GM19328 (cell line): ENCODE data around the gene OIT3.

Source experiments
- ATAC-seq: cut with Tn5 transposase; IDR thresholded peaks from one replicate; pipeline ENCODE4 v1.9.1; 2021; ENCODE audit warnings: mild to moderate bottlenecking, moderate library complexity; ENCODE audit not compliant: unreplicated experiment

The OIT3 gene

DNA sequence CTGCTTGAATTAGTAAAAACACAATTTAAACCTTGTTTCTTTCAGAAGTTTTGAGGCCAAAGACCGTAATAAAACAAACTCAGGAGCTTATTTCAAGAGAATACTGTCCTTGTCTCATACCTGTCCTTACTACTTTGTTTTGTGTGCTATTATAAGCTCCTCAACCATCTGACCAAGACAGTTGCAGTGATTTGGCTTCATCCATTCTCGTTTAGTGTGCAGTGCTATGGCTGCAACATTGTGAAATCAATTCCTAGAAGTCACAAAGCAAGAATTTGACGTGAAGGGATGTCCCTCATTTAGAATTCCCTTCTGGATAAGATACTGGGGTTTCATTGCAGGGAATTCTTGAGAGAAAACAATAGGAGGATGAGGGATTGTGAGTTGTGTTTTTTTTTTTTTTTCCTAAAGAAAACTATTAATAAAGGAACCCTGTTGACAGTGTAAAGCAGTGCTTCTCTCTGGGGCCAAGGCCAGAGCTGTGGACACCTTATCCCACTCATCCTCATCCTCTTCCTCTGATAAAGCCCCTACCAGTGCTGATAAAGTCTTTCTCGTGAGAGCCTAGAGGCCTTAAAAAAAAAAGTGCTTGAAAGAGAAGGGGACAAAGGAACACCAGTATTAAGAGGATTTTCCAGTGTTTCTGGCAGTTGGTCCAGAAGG is at the start of gene OIT3:
OIT3 (plus strand) TSS at position 604 of the 663 bp plus-strand sequence. CDS start 60 bp downstream, outside the sequence.
- ATAC-seq = no peak

DNA sequence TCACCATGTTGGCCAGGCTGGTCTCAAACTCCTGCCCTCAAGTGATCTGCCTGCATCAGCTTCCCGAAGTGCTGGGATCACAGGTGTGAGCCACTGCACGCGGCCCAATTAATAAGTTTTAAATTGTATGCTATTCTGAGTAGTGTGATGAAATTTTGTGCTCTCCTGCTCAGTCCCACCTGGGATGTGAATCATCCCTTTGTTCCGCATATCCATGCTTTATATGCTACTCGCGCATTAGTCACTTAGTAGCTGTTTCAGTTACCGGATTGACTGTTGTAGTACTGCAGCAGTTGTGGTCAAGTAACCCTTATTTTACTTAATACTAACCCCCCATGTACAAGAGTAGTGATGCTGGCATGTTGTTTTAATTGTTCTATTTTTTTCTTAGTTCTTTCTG is 47.3 kb upstream of the OIT3 start:
- no peak for ATAC-seq

DNA sequence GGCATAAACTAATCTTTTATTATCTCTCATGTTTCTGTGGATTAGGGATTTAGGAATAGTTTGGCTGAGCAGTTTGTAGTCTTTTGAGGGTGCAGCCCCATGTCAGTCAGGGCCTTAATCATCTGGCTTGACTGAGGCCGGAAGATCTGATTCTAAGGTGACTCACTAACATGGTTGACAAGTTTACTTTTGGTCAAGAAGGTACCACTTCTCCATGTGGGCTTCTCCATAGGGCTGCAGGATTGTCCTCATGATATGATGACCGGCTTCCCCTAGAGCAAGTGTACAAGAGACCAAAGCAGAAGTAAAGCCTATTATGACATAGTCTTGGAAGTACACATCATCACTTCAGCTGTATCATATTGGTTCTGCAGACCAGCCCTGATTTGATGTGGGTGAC is 45.9 kb upstream of the OIT3 start:
- no peak for ATAC-seq

DNA sequence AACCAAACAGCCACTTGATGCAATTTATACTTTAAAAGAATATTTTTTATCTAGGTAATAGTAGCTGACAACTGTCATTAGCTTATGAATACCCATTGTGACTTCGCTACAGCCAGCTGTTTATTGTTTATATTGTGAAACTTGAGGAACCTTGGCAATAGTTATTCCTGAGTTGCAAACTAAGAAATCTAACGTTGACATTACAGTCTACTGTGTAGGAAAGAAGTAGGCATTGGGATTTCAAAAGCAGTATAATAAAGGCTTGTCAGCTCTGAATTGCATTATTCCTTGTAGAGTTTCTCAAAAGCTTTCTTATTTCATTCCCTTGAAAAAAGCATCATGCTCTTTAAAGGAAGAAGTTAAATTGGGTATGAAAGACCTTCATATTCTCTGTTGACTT is 42.7 kb upstream of the OIT3 start:
- no peak for ATAC-seq

DNA sequence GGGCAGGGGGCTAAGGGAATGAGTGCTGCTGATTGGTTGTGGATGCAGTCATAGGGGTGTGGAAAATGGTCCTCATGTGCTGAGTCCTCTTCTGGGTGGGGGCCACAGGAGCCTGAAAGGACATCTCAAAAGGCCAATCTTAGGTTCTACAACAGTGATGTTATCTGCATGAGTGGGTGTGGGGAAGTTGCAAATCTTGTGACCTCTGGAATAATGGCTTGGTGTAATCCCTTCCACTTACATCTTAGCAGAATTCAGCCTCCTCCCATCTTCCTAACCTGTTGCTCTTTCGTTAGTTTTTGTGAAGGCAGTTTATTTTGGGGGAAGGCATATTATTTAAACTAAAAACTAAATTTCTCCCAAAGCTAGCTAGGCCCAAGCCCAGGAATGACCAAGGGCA is 42.0 kb upstream of the OIT3 start:
- no peak for ATAC-seq

DNA sequence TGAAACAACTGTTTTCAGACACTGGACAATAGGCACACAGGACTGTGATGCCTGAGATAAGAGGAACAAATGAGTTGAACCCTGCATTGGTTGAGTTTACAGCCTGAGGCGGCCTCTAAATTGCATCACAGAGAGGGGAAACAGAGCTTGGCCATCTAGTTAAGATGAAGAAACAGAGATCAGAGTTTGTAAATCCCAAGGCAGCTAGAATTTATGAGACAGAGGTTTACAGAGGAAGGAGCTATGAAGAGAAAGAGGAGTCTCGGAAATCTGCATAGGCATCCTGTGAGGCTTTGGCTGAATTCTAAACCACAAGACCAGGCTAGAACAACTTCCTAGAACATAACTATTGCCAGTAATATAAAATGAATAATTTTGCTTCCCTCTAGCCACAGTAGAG is 41.0 kb upstream of the OIT3 start:
- ATAC-seq = no peak

DNA sequence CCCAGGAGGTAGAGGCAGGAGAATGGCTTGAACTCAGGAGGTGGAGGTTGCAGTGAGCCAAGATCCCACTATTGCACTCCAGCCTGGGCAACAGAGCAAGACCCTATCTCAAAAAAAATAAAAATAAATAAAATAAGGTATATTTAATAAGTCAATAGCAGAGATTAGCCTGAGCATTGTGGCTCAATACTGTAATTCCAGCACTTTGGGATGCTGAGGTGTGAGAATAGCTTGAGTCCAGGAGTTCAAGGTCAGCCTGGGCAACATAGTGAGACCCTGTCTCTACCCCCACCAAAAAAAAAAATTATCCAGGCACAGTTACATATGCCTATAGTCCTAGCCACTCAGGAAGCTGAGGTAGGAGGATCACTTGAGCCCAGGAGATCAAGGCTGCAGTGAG is 38.4 kb upstream of the OIT3 start:
- no peak for ATAC-seq

DNA sequence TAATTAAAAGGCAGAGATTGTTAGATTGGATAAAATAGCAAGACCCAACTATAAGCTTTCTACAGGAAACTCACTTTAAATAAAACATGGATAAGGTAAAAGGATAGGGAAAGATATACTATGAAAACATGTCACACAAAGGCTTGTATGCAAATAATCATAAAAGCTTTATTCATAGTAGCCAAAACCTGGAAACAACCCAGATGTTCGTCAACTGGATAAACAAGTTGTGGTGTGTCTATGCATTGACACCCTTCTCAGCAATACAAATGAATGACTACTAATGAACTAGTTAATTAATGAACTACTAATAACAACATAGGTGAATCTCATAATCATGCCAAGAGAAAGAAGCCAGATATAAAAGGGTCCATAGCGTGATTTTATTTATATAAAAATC is 37.7 kb upstream of the OIT3 start:
- ATAC-seq = no peak

DNA sequence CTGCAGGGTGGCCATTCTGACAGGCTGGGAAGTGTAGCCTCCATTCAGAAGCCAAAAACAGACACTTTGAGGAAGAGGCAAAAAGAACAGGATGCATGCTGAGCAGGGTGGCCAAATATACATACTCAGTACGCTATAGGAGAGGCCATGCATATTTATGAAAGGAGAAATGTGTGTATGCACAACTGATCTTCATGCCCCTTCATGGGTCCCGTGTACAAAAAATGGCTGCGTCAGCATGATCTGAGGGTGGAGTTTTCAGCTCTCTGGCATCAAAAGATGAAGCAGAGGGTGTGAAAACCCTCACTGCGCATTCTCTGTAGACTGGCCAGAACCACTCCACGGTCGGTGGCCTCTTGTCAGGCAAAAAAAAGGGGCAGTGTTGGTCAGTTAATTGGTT is 35.5 kb upstream of the OIT3 start:
- ATAC-seq = no peak

DNA sequence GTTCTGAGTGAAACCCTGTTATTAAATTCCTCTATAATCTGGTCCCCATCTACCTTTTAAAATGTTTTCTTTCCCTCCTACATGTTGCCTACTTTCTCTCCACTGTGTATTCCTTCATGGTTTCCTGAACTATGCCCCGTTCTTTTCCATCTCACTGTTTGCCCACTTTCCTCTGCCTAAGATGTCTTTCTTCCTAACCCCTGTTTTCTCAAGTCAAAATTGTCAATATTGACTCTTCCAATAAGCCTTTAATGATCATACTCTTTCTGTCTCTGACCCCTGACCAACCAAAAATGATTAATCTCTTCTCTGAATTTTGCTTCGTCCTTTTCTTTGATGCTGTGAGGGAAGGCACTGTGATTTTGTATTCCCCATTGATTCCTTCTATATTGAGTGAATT is 30.6 kb upstream of the OIT3 start:
- no peak for ATAC-seq

DNA sequence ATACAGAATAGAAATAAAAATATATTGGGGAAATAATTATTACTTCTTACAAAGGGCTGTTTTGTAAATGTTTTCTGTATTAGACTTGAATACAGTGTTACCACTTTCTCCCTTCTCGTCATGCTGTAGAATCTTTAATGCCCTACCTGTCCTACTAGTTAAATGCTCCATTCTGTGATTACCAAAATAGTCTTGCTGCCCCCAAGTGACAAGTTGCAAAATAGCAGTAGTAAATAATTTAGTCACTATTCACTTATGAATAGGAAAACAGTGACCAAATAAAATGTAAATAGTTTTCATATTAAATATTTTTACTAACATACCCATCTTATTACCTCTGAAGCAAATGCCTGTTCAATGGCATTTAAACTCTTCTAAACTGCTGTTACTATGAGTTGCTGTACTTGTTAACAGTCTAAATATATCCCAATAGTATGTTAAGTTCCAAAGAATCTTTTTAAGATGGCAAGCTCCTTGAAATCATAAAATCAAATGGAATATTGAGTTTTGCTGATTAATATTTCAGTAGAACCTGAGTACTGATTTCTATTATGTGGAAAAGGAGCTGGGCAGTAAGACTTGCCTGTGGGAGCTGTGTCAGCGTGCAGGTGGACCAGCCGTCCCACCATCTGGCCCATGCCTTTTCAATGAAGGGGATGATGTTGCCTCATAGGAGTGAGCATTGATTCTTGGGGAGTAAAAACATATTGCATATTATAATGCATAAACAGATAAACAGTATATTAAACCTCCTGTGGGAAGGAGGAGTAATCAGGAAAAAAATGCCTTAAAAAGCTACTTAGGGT is 18.1 kb upstream of the OIT3 start:
- ATAC-seq = no peak

DNA sequence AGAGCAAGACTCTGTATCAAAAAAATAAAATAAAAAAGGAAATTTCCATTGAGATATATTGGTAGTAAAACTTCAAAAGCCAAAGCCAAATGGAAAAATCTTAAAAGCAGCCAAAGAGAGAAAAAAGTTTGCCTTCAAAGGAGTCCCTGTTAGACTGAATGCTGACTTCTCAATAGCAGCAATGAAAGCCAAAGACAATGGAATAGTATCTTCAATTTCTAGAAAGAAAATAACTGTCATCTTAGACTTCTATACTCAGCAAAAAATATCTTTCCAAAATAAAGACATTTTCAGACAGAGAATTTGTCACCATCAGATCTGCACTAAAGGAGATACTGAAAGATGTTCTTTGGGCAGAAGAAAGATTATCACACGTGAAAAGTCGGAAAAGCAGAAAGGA is 14.3 kb upstream of the OIT3 start:
- no peak for ATAC-seq

DNA sequence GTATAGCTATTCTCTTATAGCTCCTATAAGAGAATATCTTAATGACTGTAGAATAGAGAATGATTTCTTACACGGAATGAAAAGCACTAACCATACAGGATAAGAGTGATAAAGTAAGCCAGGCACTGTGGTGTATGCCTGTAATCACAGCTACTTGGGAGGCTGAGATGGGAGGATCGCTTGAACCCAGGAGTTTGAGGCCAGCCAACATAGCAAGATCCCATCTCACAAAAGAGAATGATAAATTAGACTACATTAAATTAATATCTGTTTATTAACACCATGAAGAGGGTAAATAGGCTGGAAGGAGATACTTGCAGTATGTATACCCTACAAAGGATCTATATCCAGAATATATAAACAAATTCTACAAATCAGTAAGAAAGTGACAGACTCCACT is 12.2 kb upstream of the OIT3 start:
- ATAC-seq = no peak

DNA sequence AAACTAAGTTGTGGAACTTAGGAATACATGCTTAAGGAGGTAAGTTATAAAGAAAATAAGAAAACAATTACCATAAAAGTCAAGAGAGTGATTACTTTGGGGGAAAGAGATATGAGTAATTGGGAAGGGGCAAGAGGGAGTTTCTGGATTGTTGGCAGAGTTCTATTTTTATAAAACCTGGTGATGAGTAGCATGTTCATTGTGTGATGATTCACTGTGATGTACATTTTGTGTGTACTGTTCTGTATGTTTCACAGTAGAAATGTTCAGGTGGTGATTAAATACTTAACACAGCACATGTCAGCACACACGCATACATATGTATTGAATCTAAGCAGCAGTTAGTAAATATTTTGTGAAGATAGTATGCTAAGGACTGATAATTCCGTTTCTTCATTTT is 9.7 kb upstream of the OIT3 start:
- no peak for ATAC-seq

DNA sequence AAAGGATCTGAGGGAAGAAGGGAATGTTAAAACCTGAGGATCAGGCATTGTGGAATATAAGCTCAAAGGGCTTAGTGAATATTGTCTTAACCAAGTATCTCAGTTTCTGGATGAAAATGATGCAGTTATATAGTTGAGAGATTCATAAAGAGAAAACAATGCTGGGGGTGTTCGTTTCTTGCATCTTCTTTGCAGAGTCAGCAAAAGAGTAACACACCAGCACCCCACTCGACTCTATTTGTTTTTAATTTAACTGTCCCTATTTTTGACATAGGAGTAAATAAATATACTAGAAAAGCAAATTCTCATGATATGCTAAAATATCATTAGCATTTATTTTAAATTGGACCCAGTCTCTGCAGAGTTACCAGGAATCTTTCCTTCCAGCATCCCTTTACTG is 7.6 kb upstream of the OIT3 start:
- ATAC-seq = no peak

DNA sequence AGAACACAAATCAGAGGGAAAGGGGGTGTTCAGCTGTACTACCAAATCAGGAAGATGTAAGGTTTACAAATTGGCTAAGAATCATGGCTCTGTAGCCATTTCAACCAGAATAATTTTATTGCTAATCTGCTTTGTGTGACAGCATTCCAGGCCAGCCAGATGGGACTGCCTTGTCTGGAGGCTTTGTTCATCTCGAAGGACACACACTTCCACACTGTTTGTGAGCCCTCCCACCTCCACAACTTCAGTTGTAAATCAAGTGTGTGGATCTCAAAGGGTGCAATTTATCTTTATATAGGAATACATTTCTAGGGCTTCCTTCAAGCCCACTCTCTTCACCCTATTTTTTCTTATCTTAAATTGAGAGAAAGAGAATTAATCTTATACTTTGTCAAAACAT is 6.9 kb upstream of the OIT3 start:
- ATAC-seq = no peak

DNA sequence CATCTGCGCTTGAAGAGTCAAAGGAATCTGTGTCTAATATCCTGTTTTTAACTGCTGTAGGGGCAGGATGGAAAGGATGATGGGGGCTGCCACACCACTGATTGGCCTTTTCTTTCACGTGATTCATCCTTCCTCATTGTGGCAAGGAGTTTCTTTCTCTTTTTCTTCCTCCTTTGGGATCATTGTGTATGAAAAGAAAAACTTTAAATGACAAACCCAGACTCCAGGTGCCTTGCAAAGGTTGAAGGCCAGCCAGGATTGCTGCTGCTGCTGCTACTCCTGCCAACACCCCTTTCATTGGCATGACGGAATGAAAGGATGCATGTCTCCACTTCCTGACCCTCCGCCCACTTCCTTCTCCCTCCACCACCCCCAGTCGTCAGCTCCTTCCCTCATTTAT is 6.5 kb upstream of the OIT3 start:
- no peak for ATAC-seq

DNA sequence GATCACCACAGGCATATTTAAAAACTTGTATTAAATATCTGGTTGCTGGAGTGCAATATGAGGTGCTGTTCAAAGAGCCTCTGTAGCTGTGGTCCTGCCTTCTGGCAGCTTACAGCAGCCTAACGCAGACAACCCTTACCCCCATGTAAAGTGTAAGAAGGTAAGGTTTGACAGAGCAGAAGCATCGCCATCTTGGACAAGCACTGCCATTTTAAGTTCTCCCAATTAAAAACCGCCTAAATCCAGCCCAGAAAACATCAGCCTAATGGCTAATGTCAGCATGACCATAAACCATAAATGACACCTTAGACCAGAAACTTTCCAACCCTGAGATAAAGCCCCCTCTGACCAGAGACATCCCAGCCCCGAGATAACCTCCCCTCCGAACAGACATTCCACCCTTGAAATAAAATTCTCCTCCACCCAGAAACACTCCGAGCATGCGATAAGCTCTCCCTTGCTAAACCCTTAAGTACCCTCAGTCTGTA is 5.3 kb upstream of the OIT3 start:
- ATAC-seq = no peak

DNA sequence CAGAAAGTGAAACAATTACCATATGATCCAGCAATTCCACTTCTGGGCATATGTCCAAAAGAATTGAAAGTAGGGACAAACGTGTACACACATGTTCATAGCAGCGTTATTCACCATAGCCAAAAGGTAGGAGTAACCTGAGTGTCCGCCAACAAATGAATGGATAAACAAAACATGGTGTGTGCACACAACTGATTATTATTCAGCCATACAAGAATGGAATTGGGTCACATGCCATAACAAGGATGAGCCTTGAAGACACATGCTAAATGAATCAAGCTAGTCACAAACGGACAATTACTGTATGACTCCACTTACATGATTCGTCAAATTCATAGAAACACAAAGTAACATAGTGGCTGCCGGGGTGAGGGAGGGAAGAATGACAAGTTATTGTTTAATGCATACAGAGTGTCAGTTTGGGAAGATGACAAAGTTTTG is 4.1 kb upstream of the OIT3 start:
- no peak for ATAC-seq

DNA sequence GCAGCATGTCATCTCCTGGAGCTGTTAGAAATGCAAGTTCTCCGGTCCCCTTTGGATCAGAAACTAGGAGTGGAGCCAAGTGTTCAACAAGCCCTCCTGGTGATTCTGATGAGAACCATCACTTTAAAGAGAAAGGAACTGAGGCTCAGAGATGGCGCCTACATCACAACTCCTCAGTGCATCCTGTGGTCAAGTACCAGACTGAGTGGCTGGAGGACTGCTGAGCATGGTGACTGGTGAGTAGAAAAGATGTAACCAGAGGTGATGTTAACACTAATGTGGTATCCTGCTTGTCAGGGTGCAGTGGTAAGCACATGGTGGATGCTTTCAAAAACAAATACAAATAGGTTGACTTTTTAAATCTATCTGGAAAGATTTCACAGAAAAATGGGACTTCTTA is 3.5 kb upstream of the OIT3 start:
- no peak for ATAC-seq

DNA sequence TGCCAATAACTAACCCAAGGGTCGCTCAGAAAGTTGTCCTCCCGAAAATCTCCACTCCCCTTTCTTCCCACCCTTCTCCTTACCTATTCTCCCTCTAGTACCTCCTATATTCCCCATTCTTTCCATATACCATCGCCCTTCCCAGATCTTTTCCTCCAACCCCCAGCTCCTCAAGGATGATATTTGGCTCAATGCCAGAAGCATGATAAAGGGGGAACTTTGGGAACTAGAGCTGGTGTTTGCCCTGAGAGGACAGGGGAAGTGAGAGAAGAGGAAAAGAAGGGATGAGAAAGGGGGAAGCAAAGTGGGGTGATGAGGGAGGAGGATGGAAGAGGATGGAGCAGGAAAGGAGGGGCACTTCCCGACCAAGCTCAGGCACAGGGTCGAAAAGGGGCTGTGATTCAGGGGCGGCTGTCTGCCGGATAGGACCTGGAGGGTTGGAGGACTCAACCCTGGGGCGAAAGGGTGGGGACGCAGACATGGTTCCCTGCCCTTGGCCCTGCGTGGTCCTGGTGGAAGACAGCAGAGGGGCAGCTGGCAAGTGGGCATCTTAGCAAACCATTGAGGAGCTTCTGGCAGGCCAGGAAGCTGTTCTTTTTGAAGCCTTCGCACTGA is 1.8 kb downstream of the OIT3 start:
- no peak for ATAC-seq

DNA sequence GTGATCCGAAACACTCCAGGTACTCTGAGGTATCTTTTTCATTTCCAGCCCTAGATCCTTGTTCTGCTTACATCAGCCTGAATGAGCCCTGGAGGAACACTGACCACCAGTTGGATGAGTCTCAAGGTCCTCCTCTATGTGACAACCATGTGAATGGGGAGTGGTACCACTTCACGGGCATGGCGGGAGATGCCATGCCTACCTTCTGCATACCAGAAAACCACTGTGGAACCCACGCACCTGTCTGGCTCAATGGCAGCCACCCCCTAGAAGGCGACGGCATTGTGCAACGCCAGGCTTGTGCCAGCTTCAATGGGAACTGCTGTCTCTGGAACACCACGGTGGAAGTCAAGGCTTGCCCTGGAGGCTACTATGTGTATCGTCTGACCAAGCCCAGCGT is 5.1 kb downstream of the OIT3 start:
- no peak for ATAC-seq
